SK-N-SH treated with all-trans-retinoic acid at 6 μM for 48 hours (cell line): ENCODE data around the gene EIF4EBP2.
A peak's percentile ranks its signal among the peaks of the same experiment; 100 is the strongest.

Experiments
- ATAC-seq: fragments of 200-7000 bp; cut with Tn5 transposase; 3 replicates; pipeline ENCODE4 v1.9.1; 2020; ENCODE audit warnings: mild to moderate bottlenecking, moderate library complexity
- ARNTL ChIP-seq: fragments of 450-650 bp; formaldehyde crosslinking; IDR thresholded peaks from 2 replicates; pipeline ENCODE4 v1.5.0; 2020; ENCODE audit warnings: low read depth, mild to moderate bottlenecking, moderate library complexity, borderline replicate concordance
- BACH2 ChIP-seq: fragments of 250-450 bp; sonication (Bioruptor Pico); IDR thresholded peaks from 2 replicates; pipeline ENCODE4 v1.9.0; 2021; ENCODE audit warnings: mild to moderate bottlenecking, borderline replicate concordance
- CREB5 ChIP-seq: fragments of 250-450 bp; sonication (Bioruptor Pico); IDR thresholded peaks from 2 replicates; pipeline ENCODE4 v1.5.1; 2020; ENCODE audit warnings: low read depth, mild to moderate bottlenecking, moderate library complexity
- CSDC2 ChIP-seq: fragments of 250-450 bp; sonication (Bioruptor Pico); IDR thresholded peaks from 2 replicates; pipeline ENCODE4 v1.5.0; 2020; ENCODE audit warnings: mild to moderate bottlenecking, moderate library complexity
- CSRNP3 ChIP-seq: fragments of 250-450 bp; sonication (Bioruptor Pico); IDR thresholded peaks from 2 replicates; pipeline ENCODE4 v1.5.1; 2021; ENCODE audit warnings: mild to moderate bottlenecking, moderate library complexity
- ESRRG ChIP-seq: fragments of 250-450 bp; sonication (Bioruptor Pico); IDR thresholded peaks from 2 replicates; pipeline ENCODE4 v1.6.1; 2021; ENCODE audit warnings: mild to moderate bottlenecking
- ISL1 ChIP-seq: fragments of 250-450 bp; sonication (Bioruptor Pico); IDR thresholded peaks from 2 replicates; pipeline ENCODE4 v2.1.2; 2022; ENCODE audit warnings: mild to moderate bottlenecking, moderate library complexity
- OSR1 ChIP-seq: fragments of 250-450 bp; sonication (Bioruptor Pico); IDR thresholded peaks from 2 replicates; pipeline ENCODE4 v1.8.0; 2022; ENCODE audit warnings: moderate library complexity, mild to moderate bottlenecking, inconsistent platforms
- PATZ1 ChIP-seq: fragments of 250-450 bp; sonication (Bioruptor Pico); IDR thresholded peaks from 2 replicates; pipeline ENCODE4 v1.8.0; 2020; ENCODE audit warnings: mild to moderate bottlenecking, moderate library complexity, borderline replicate concordance
- POU6F1 ChIP-seq: fragments of 250-450 bp; sonication (Bioruptor Pico); IDR thresholded peaks from 2 replicates; pipeline ENCODE4 v1.8.0; 2021; ENCODE audit warnings: low read depth, mild to moderate bottlenecking, moderate library complexity, borderline replicate concordance
- PPARA ChIP-seq: fragments of 250-450 bp; sonication (Bioruptor Pico); IDR thresholded peaks from 2 replicates; pipeline ENCODE4 v1.5.0; 2020; ENCODE audit warnings: mild to moderate bottlenecking, borderline replicate concordance
- RARB ChIP-seq: fragments of 250-450 bp; sonication (Bioruptor Pico); IDR thresholded peaks from 2 replicates; pipeline ENCODE4 v1.8.0; 2021; ENCODE audit warnings: mild to moderate bottlenecking, moderate library complexity
- SNAI2 ChIP-seq: fragments of 250-450 bp; sonication (Bioruptor Pico); IDR thresholded peaks from 2 replicates; pipeline ENCODE4 v1.5.0; 2020; ENCODE audit warnings: mild to moderate bottlenecking, moderate library complexity
- TCF4 ChIP-seq: fragments of 250-450 bp; sonication (Bioruptor Pico); IDR thresholded peaks from 2 replicates; pipeline ENCODE4 v1.8.0; 2021; ENCODE audit warnings: mild to moderate bottlenecking, moderate library complexity, borderline replicate concordance
- ZC3H10 ChIP-seq: fragments of 250-450 bp; sonication (Bioruptor Pico); IDR thresholded peaks from 2 replicates; pipeline ENCODE4 v1.5.1; 2021; ENCODE audit warnings: mild to moderate bottlenecking, moderate library complexity
- ZFP3 ChIP-seq: fragments of 250-450 bp; sonication (Bioruptor Pico); IDR thresholded peaks from 2 replicates; pipeline ENCODE4 v1.5.0; 2020; ENCODE audit warnings: mild to moderate bottlenecking, moderate library complexity
- ZNF565 ChIP-seq: fragments of 450-650 bp; formaldehyde crosslinking; conservative IDR thresholded peaks from 2 replicates; pipeline ENCODE4 v1.5.0; 2020; ENCODE audit warnings: low read depth, mild to moderate bottlenecking, moderate library complexity
- ZNF70 ChIP-seq: fragments of 450-650 bp; formaldehyde crosslinking; IDR thresholded peaks from 2 replicates; pipeline ENCODE4 v1.5.0; 2020; ENCODE audit warnings: mild to moderate bottlenecking, moderate library complexity
- ZNF8 ChIP-seq: fragments of 450-650 bp; formaldehyde crosslinking; IDR thresholded peaks from 2 replicates; pipeline ENCODE4 v1.5.0; 2020; ENCODE audit warnings: mild to moderate bottlenecking, moderate library complexity

Gene EIF4EBP2

GRCh38 chr10:70417568-70417967 is 13.6 kb downstream of the EIF4EBP2 start (continued):
- no peak for TF ChIP-seq PATZ1
- no peak for TF ChIP-seq PPARA (CRISPR knock-in tag)
- TF ChIP-seq OSR1: no peak
- no peak for TF ChIP-seq RARB (CRISPR knock-in tag)
- no peak for TF ChIP-seq POU6F1
- TF ChIP-seq ISL1 (CRISPR knock-in tag): no peak

GRCh38 chr10:70418229-70418628 is 14.3 kb downstream of the EIF4EBP2 start:
- peak; percentile 31; the same call in 2 of the 3 replicates for ATAC-seq
- TF ChIP-seq ARNTL (no peak), OSR1 (no peak), ZNF8 (CRISPR knock-in tag) (no peak), BACH2 (CRISPR knock-in tag) (no peak), ISL1 (CRISPR knock-in tag) (no peak), SNAI2 (CRISPR knock-in tag) (no peak), CREB5 (no peak), CSRNP3 (CRISPR knock-in tag) (no peak)

GRCh38 chr10:70418713-70419112 is 14.8 kb downstream of the EIF4EBP2 start:
- ATAC-seq: no peak
- TF ChIP-seq ESRRG (CRISPR knock-in tag) (no peak), ZNF70 (CRISPR knock-in tag) (no peak), CREB5 (no peak), BACH2 (CRISPR knock-in tag) (no peak)
- TF ChIP-seq, all 23 proteins: peak for 0

- TF ChIP-seq ZFP3 (CRISPR knock-in tag) (no peak), TCF4 (no peak), ZNF565 (CRISPR knock-in tag) (no peak), CREB5 (no peak), ZNF8 (CRISPR knock-in tag) (no peak), RARB (CRISPR knock-in tag) (no peak), ZC3H10 (CRISPR knock-in tag) (no peak), CSDC2 (CRISPR knock-in tag) (no peak), POU6F1 (no peak), ISL1 (CRISPR knock-in tag) (no peak), PATZ1 (no peak), PPARA (CRISPR knock-in tag) (no peak)
- no peak for ATAC-seq
Measured at GRCh38 chr10:70424320-70424719, 20.4 kb downstream of the EIF4EBP2 start.
